ENCODE results near the gene TAS2R43. TPM values are rescaled to one million over a fixed set of nuclear protein-coding genes. Genes with fewer than 3 reads are reported as not detected.
"Not testable (repeated sequence)": the region's sequence is repeated elsewhere in the genome, so short reads cannot be mapped to it uniquely, and the experiment has no call there.

Gene TAS2R43
- total RNA-seq, 1 donor from 2014 or later: not detected

DNA sequence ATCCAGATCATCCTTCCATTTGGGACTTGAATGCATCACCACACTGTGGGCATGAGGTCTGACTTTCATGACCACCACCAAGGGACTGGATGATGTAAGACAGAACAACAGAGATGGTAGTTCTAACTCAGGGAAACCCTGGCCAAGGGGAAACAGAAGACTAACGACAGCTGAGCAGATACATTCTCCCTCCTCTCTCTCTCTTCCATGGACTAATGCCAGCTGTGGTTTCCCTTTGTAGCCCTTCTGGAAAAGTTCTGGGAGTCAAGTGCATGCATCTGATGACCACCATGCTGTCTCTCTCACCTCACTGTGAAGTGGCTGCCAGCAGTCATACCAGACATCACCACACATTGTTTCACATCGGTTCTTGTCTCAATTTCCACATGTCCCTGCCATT, 38.9 kb upstream of the TAS2R43 start:
- DNase-seq: no peak
- no peak overlapping the region for H3K27ac ChIP-seq
- no peaks in the 10 kb centered on the region for H3K36me3 ChIP-seq
- no peak for ATAC-seq
- intact Hi-C loops (cut with DNase I): no loop called here
- TF ChIP-seq, protein P1, sequence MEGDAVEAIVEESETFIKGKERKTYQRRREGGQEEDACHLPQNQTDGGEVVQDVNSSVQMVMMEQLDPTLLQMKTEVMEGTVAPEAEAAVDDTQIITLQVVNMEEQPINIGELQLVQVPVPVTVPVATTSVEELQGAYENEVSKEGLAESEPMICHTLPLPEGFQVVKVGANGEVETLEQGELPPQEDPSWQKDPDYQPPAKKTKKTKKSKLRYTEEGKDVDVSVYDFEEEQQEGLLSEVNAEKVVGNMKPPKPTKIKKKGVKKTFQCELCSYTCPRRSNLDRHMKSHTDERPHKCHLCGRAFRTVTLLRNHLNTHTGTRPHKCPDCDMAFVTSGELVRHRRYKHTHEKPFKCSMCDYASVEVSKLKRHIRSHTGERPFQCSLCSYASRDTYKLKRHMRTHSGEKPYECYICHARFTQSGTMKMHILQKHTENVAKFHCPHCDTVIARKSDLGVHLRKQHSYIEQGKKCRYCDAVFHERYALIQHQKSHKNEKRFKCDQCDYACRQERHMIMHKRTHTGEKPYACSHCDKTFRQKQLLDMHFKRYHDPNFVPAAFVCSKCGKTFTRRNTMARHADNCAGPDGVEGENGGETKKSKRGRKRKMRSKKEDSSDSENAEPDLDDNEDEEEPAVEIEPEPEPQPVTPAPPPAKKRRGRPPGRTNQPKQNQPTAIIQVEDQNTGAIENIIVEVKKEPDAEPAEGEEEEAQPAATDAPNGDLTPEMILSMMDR (IDR thresholded peaks at IDR 0.05): no peak
- H3K27me3 ChIP-seq (ENCODE audit: low read depth): no peaks in the 10 kb centered on the region
- H3K4me3 ChIP-seq: no peak overlapping the region
- no peaks in the 10 kb centered on the region for H3K9me3 ChIP-seq
- no peaks in the 10 kb centered on the region for H3K4me1 ChIP-seq

DNA sequence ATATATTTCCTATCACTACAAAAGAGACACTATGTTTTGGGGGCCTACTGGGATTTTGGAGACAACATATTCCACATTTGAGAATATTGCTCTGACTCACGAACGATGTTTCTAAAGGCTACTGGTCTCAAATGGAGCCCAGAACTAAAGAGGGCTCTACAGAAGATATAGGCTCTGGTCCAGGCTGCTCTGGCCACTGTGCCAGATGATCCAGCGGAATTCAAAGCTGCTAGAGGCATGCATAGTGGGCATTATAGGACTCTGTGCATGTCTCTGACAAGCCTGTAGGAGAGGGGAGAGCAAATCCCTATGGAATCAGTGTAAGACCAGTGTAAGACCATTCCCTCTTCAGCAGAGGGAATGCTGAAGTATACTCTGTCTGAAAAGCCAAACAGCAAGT, 38.3 kb upstream of the TAS2R43 start:
- intact Hi-C loops (cut with DNase I): no loop called here
- no peak for ATAC-seq
- H3K4me1 ChIP-seq: no peaks in the 10 kb centered on the region
- H3K27me3 ChIP-seq (ENCODE audit: low read depth): no peaks in the 10 kb centered on the region
- DNase-seq: no peak
- TF ChIP-seq, protein P1 (IDR thresholded peaks at IDR 0.05): no peak
- H3K4me3 ChIP-seq: no peak overlapping the region
- H3K27ac ChIP-seq: no peak overlapping the region
- no peaks in the 10 kb centered on the region for H3K36me3 ChIP-seq
- H3K9me3 ChIP-seq: no peaks in the 10 kb centered on the region

DNA sequence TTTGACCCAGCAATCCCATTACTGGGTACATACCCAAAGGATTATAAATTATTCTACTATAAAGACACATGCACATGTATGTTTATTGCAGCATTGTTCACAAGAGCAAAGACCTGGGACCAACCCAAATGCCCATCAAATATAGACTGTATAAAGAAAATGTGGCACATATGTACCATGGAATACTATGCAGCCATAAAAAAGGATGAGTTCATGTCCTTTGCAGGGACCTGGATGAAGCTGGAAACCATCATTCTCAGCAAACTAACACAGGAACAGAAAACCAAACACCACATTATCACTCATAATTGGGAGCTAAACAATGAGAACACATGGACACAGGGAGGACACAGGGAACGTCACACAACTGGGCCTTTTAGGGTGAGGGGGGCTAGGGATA, 22.0 kb upstream of the TAS2R43 start:
- H3K4me3 ChIP-seq; intact Hi-C loops (cut with DNase I); ATAC-seq; H3K27me3 ChIP-seq (ENCODE audit: low read depth); DNase-seq; H3K4me1 ChIP-seq; H3K27ac ChIP-seq; H3K36me3 ChIP-seq: not testable (repeated sequence)
- H3K9me3 ChIP-seq: peaks cover 19% of the 10 kb centered on the region

DNA sequence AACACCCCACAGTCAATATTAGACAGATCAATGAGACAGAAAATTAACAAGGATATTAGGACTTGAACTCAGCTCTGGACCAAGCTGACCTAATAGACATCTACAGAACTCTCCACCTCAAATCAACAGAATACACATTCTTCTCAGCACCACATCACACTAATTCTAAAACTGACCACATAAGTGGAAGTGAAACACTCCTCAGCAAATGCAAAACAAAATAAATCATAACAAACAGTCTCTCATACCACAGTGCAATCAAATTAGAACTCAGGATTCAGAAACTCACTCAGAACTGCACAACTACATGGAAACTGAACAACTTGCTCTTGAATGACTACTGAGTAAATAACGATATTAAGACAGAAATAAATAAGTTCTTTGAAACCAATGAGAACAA, 19.1 kb upstream of the TAS2R43 start:
- H3K27ac ChIP-seq; ATAC-seq; H3K36me3 ChIP-seq; H3K4me3 ChIP-seq; intact Hi-C loops (cut with DNase I); DNase-seq; H3K4me1 ChIP-seq; H3K27me3 ChIP-seq (ENCODE audit: low read depth): not testable (repeated sequence)
- H3K9me3 ChIP-seq: peaks cover 12% of the 10 kb centered on the region

DNA sequence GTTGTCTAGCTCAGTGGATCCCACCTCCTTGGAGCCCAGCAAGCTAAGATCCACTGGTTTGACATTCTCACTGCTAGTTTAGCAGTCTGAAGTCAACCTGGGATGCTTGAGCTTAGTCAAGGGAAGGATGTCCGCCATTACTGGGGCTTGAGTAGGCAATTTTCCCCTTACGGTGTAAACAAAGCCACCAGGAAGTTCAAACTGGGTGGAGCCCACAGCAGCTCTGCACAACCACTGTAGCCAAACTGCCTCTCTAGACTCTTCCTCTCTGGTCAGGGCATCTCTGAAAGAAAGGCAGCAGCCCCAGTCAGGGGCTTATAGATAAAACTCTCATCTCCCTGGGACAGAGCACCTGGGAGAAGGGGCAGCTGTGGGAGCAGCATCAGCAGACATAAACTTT, 16.7 kb upstream of the TAS2R43 start:
- no peak for ATAC-seq
- no peaks in the 10 kb centered on the region for H3K4me1 ChIP-seq
- H3K27ac ChIP-seq: no peak overlapping the region
- H3K27me3 ChIP-seq (ENCODE audit: low read depth): no peaks in the 10 kb centered on the region
- intact Hi-C loops (cut with DNase I): no loop called here
- TF ChIP-seq, protein P1 (IDR thresholded peaks at IDR 0.05): no peak
- no peak for DNase-seq
- no peaks in the 10 kb centered on the region for H3K36me3 ChIP-seq
- H3K9me3 ChIP-seq: peaks cover 8% of the 10 kb centered on the region
- H3K4me3 ChIP-seq: no peak overlapping the region

DNA sequence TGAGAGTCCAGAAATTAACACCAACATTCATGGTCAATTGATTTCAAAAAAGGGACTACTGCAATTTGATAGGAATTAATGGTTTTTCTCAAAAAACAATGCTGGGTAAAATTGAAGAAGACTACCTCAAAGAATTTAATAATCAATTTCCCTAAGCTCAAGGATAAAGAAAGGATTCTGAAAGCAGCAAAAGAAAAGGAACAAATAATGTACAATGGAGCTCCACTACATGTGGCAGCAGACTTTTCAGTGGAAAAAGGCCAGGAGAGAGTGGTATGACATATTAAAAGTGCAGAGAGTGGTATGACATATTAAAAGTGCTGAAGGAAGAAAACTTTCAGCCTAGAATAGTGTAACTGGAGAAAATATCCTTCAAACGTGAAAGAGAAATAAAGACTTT, 15.6 kb upstream of the TAS2R43 start:
- intact Hi-C loops (cut with DNase I): no loop called here
- no peak for DNase-seq
- Histone ChIP-seq H3K9me3 (peaks cover 8% of the 10 kb centered on the region), H3K27ac (no peak overlapping the region), H3K4me3 (no peak overlapping the region), H3K4me1 (no peaks in the 10 kb centered on the region), H3K27me3 (ENCODE audit: low read depth) (no peaks in the 10 kb centered on the region), H3K36me3 (no peaks in the 10 kb centered on the region)
- no peak for ATAC-seq
- TF ChIP-seq, protein P1 (IDR thresholded peaks at IDR 0.05): no peak

DNA sequence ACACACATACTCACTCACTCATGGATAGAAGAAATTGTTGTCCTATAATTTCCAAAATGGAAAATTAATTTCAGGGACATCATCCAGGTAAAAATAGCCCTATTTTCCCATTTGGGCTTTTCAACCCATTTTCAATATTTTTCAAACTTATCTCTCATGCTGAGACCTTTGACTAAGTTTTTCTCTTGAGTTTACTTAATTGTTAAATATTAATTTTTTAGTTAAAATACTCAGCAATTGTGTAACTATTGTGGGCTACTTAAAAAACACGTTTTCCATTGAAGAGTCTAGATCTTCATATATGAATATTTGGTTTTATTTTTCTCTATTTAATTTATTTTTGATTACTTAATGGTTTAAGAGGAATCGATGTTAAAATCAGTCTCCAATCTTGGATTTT, 14.2 kb upstream of the TAS2R43 start:
- Histone ChIP-seq H3K27ac (no peak overlapping the region), H3K27me3 (ENCODE audit: low read depth) (no peaks in the 10 kb centered on the region), H3K4me3 (no peak overlapping the region), H3K9me3 (peaks cover 6% of the 10 kb centered on the region), H3K4me1 (no peaks in the 10 kb centered on the region), H3K36me3 (no peaks in the 10 kb centered on the region)
- ATAC-seq (no peak), DNase-seq (no peak)
- TF ChIP-seq, protein P1 (IDR thresholded peaks at IDR 0.05): no peak
- intact Hi-C loops (cut with DNase I): no loop called here
